Kidney (tissue), 14 donors: ENCODE measurements around the gene PRR5L. TPM values are rescaled to one million over a fixed set of nuclear protein-coding genes. Genes with fewer than 3 reads are reported as not detected.
"Not testable (repeated sequence)": the region's sequence is repeated elsewhere in the genome, so short reads cannot be mapped to it uniquely, and the experiment has no call there.

ENCODE experiments used
- DNase-seq, 5 donors: peaks; one replicate each; pipeline ENCODE4 v3.0.0-alpha.2; 2013 to 2020
- FAIRE-seq: peaks from 2 replicates; lab custom pipeline; 2012; peaks lifted over from hg19 to GRCh38; lab: Jason Lieb, UNC
- H3K27ac ChIP-seq, 2 donors: one replicate each; pipeline ENCODE4 v1.7.0; 2013; ENCODE audit warnings: low read depth in 2 of 2, low read length in 2 of 2, inconsistent platforms in 1 of 2
- H3K27me3 ChIP-seq: one replicate; pipeline ENCODE4 v1.7.1; 2013; ENCODE audit warnings: low read length, inconsistent platforms; ENCODE audit not compliant: control insufficient read depth, insufficient read depth
- H3K36me3 ChIP-seq, 3 donors: one replicate each; pipeline versions ENCODE4 v1.7.0 to v1.7.1; 2013; ENCODE audit warnings: low read length in 3 of 3, control low read depth in 1 of 3, inconsistent platforms in 1 of 3; ENCODE audit not compliant: insufficient read depth in 3 of 3, control insufficient read depth in 2 of 3
- H3K4me1 ChIP-seq, 3 donors: one replicate each; pipeline versions ENCODE4 v1.7.0 to v1.7.1; 2013; ENCODE audit warnings: low read length in 3 of 3, inconsistent platforms in 1 of 3, low read depth in 1 of 3; ENCODE audit not compliant: control insufficient read depth in 2 of 3, insufficient read depth in 2 of 3
- H3K4me3 ChIP-seq, 3 donors: one replicate each; pipeline versions ENCODE4 v1.7.0 to v1.8.1; 2013; ENCODE audit warnings: low read length in 3 of 3, control low read depth in 1 of 3, inconsistent platforms in 1 of 3
- H3K9ac ChIP-seq, 3 donors: one replicate each; pipeline versions ENCODE4 v1.7.0 to v1.7.1; 2013; ENCODE audit warnings: low read length in 3 of 3, control low read depth in 1 of 3, inconsistent platforms in 1 of 3
- H3K9me3 ChIP-seq, 3 donors: one replicate each; pipeline versions ENCODE4 v1.7.0 to v1.7.1; 2013; ENCODE audit warnings: low read length in 3 of 3, control low read depth in 1 of 3, inconsistent platforms in 1 of 3; ENCODE audit not compliant: control insufficient read depth in 2 of 3, insufficient read depth in 1 of 3
- CTCF ChIP-seq: IDR thresholded peaks from 3 replicates; pipeline ENCODE4 v1.5.1; 2012; ENCODE audit warnings: mild to moderate bottlenecking, moderate library complexity, borderline replicate concordance; ENCODE audit not compliant: insufficient read depth; ENCODE audit errors: extremely low read depth
- intact Hi-C: fragments of 100-400 bp; cut with DNase I; formaldehyde crosslinking; loops from one replicate; pipeline ENCODE4 v1.11.1; 2022
- polyA plus RNA-seq: library from polyadenylated mRNA; stranded (reverse); fragments of 350-450 nt; fragmentation: Illumina TruSeq; extraction: RNeasy Lipid Tissue Mini Kit (QIAGEN cat#74804); gene quantifications from one replicate; pipeline ENCODE4 v1.2.3, GENCODE V29; 2014; ENCODE audit warnings: low read depth, low replicate concordance; ENCODE audit not compliant: insufficient read depth
- total RNA-seq: library from RNA; stranded (reverse); fragmentation: NEBNext Ultra II Directional; extraction: Animal tissue kit (Norgen Biotek cat#: 25700); gene quantifications from one replicate; pipeline ENCODE4 v1.2.1, GENCODE V29; 2021
- donor health status: control.
- donor health status: control.
- donor health status: control.
- donor health status: control.
- donor health status: control.
- donor health status: DM: yes; HTN: yes; CAD: no.
- donor health status: Normal renal cell carcinoma (clear cell type).

Gene PRR5L
- total and polyA plus RNA-seq, 2 donors from 2014 or later = 6.3 to 17.5 TPM

- H3K9me3 ChIP-seq, H3K9ac ChIP-seq, intact Hi-C loops, H3K36me3 ChIP-seq, FAIRE-seq, H3K4me1 ChIP-seq, H3K4me3 ChIP-seq, DNase-seq, H3K27ac ChIP-seq, H3K27me3 ChIP-seq: not testable (repeated sequence)
These were observed 29.3 kb downstream of the PRR5L start for GRCh38 chr11:36325403-36325802.

GRCh38 chr11:36326524-36327419, 30.7 kb downstream of the PRR5L start:
- intact Hi-C loops = no loop called here
- no peak overlapping the region for H3K4me3 ChIP-seq
- peaks cover 0 to 2% (median 0%) of the 10 kb centered on the region in 3 donors for H3K4me1 ChIP-seq
- TF ChIP-seq CTCF = no peak
- H3K27me3 ChIP-seq = no peaks in the 10 kb centered on the region
- no peaks in the 10 kb centered on the region for H3K9me3 ChIP-seq
- no peaks in the 10 kb centered on the region for H3K36me3 ChIP-seq
- FAIRE-seq (no peak), DNase-seq (peak in 1 of 5 donors; percentile 48)
- no peak overlapping the region for H3K9ac ChIP-seq
- no peak overlapping the region for H3K27ac ChIP-seq

- no peak for TF ChIP-seq CTCF
- FAIRE-seq = no peak
These were observed 33.0 kb downstream of the PRR5L start for GRCh38 chr11:36328966-36329673.

GRCh38 chr11:36330411-36330810, 34.3 kb downstream of the PRR5L start:
- H3K4me3 ChIP-seq = no peak overlapping the region
- H3K9me3 ChIP-seq = no peaks in the 10 kb centered on the region
- TF ChIP-seq CTCF = no peak
- intact Hi-C loops = no loop called here
- no peak overlapping the region for H3K27ac ChIP-seq
- DNase-seq (no peak), FAIRE-seq (no peak)
- peaks cover 0 to 2% (median 0%) of the 10 kb centered on the region in 3 donors for H3K4me1 ChIP-seq
- H3K36me3 ChIP-seq = no peaks in the 10 kb centered on the region
- H3K9ac ChIP-seq = no peak overlapping the region
- H3K27me3 ChIP-seq = no peaks in the 10 kb centered on the region

More at GRCh38 chr11:36328966-36329673, 33.0 kb downstream of the PRR5L start:
- Histone ChIP-seq H3K36me3 (no peaks in the 10 kb centered on the region), H3K27ac (no peak overlapping the region), H3K4me1 (peaks cover 0 to 2% (median 0%) of the 10 kb centered on the region in 3 donors), H3K9ac (no peak overlapping the region), H3K27me3 (no peaks in the 10 kb centered on the region), H3K9me3 (no peaks in the 10 kb centered on the region), H3K4me3 (no peak overlapping the region)
- intact Hi-C loops = no loop called here
- DNase-seq = no peak
